GM08714 (cell line): ENCODE measurements around the gene TOLLIP.

Experiments
- H3K4me3 ChIP-seq: fragments of 200-500 bp; sonication (Bioruptor generic); 2 replicates; pipeline ENCODE4 v1.5.1; 2014; ENCODE audit warnings: mild to moderate bottlenecking, low read length, inconsistent platforms
- ZNF274 ChIP-seq: IDR thresholded peaks from 2 replicates; pipeline ENCODE4 v1.6.1; 2012; ENCODE audit warnings: mild to moderate bottlenecking, low read depth, low read length

The TOLLIP gene

DNA sequence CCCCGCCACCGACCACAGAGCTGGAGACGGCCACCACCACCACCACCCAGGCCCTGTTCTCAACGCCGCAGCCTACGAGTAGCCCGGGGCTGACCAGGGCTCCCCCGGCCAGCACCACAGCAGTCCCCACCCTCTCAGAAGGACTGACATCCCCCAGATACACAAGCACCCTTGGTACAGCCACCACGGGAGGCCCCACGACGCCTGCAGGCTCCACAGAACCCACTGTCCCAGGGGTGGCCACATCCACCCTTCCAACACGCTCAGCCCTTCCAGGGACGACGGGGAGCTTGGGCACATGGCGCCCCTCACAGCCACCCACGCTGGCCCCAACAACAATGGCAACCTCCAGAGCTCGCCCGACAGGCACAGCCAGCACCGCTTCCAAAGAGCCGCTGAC, 67.7 kb downstream of the TOLLIP start:
- no peak for TF ChIP-seq ZNF274
- no peak overlapping the region for H3K4me3 ChIP-seq

GRCh38 chr11:1240771-1241170, 68.7 kb downstream of the TOLLIP start:
- no peak overlapping the region for H3K4me3 ChIP-seq
- TF ChIP-seq ZNF274, result no peak

DNA sequence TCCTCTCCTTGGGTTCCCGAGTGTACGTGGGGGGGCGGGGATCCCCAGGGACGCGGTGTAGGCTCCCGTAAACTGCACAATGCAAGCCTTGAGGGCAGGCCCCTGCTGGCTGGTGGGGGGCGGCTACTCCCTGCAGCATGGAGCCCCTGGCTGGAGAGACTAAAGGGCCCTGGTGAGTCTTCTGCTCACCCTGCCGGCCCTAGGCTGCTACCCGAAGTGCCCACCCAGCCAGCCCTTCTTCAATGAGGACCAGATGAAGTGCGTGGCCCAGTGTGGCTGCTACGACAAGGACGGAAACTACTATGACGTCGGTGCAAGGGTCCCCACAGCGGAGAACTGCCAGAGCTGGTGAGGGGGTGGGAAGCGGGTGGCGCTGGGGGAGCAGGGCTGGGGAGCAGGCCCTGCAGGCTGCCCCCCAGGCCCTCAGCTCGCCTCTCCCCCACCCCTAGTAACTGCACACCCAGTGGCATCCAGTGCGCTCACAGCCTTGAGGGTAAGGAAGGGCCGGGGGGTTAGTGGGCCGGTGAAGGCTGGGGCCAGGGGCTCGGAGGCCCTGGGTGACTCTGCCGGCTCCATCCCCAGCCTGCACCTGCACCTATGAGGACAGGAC, 69.7 kb downstream of the TOLLIP start:
- TF ChIP-seq ZNF274, result no peak
- no peak overlapping the region for H3K4me3 ChIP-seq

DNA sequence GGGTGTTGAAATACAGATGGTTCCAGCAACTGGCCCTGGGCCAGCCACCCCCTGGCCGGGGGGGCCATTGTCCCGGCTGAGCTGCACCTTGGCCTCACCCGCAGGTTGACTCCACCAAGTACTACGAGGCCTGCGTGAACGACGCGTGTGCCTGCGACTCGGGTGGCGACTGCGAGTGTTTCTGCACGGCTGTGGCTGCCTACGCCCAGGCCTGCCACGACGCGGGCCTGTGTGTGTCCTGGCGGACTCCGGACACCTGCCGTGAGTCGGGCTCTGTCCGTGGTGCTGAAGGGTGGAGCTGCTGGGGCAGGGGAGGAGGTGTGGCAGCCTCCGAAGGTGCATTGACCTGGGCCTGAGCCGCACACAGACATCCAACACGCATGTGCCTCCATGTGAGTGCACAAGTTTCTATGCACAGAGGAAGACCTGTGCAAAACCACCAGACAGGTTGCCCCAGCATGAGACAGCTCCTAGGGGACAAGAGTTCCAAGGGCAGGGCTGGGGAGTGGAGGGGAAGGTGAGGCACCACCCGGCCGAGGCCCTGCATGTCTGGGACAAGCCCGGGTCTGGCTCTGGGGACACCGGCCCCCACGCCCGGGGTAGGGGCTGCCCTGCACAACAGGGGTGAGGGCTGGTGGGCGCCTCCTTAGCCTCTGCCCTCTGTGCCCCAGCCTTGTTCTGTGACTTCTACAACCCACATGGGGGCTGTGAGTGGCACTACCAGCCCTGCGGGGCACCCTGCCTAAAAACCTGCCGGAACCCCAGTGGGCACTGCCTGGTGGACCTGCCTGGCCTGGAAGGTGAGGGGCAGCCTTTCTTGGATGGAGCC, 70.5 kb downstream of the TOLLIP start:
- no peak overlapping the region for H3K4me3 ChIP-seq
- no peak for TF ChIP-seq ZNF274

DNA sequence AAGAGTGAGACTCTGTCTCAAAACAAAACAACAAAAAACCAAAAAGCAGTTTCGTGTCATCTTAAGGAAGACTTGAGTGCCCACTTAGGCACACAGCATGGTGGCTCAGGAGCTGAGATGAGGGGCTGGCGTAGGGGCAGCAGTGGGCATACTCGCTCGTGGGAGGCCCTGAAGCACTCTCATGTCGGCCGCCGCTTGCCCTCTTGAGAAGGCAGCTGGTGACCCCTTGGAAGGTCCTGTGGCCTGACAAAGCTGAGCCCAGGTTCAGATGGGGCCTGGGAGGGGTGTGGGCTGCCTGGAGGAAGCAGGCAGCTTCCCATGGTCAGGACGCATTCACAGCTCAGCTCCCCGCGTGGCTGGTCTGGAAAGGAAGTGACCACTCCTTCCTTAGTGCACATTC, 71.6 kb downstream of the TOLLIP start:
- H3K4me3 ChIP-seq, result no peak overlapping the region
- TF ChIP-seq ZNF274, result no peak

- TF ChIP-seq ZNF274, result no peak
- no peak overlapping the region for H3K4me3 ChIP-seq
Measured at GRCh38 chr11:1237128-1237580, 72.3 kb downstream of the TOLLIP start.

DNA sequence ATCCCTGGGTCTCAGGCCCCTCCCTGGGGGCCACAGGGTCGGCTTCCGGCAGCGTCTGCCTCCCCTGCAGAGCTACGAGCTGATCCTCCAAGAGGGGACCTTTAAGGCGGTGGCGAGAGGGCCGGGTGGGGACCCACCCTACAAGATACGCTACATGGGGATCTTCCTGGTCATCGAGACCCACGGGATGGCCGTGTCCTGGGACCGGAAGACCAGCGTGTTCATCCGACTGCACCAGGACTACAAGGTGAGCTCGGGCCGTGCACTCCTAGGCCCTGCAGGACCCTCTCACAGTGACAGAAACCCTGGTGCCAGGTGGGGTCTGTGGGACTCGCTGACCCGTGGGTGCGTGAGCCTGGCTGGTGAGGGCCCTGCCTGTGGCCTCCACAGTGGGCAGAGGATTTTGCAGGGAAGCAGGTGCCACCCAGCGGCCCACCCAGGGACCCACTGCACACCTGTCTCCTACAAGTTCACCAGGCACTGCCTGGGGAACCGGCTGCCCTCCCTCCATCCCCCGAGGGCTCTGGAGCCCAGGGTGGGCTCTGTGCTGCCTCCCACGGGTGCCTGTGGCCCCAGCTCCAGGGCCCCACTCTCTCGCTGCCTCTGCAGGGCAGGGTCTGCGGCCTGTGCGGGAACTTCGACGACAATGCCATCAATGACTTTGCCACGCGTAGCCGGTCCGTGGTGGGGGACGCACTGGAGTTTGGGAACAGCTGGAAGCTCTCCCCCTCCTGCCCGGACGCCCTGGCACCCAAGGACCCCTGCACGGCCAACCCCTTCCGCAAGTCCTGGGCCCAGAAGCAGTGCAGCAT, 72.9 kb downstream of the TOLLIP start:
- no peak overlapping the region for H3K4me3 ChIP-seq
- no peak for TF ChIP-seq ZNF274

DNA sequence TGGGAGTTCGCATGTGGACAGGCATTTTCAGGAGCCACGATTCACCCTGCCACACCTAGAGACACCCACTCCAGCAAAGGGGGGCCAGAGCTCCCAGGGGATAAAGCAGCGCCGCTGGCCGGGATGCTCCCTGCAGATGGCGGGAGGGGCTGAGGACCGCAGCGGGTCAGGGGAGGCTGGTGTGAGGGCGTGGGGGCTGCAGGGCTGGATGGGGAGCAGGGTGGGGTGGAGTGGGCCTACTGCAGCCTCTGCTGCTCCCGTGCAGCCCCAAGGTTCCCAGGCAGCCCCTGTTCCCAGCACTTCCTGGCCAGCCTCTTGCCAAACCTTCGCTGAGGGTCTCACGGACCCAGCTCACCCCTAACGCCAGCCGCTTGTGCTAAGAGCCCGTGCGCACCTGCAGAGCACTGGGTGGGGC, 73.5 kb downstream of the TOLLIP start:
- H3K4me3 ChIP-seq, result no peak overlapping the region
- TF ChIP-seq ZNF274, result no peak

- H3K4me3 ChIP-seq, result no peak overlapping the region
Measured at GRCh38 chr11:1235306-1235900, 74.0 kb downstream of the TOLLIP start.

DNA sequence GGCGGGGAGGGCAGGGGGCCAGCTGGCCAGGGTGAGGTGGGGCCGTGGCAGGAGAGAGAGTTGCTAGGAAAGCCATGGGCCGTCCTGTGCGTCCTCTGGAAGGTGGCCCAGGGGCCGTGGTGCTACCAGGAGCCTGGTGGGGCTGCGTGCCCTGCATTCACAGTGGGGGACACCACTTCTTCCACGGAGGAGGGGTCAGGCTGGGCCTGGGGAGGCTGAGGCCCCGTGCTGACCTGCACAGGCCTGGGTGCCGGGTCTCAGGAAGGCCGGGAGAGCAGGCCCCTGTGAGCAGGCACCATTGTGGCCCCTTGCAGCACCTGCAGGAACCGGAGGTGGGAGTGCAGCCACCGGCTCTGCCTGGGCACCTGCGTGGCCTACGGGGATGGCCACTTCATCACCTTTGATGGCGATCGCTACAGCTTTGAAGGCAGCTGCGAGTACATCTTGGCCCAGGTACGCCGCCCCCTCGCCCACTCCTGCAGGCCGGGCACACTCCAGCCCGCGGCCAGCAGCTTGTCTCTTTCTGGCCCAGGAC, 74.6 kb downstream of the TOLLIP start:
- no peak overlapping the region for H3K4me3 ChIP-seq
- TF ChIP-seq ZNF274, result no peak

More at GRCh38 chr11:1235306-1235900, 74.0 kb downstream of the TOLLIP start:
- TF ChIP-seq ZNF274, result no peak

- H3K4me3 ChIP-seq, result no peak overlapping the region
- no peak for TF ChIP-seq ZNF274
Measured at GRCh38 chr11:1234054-1234720, 75.2 kb downstream of the TOLLIP start.

GRCh38 chr11:1233351-1234053, 75.9 kb downstream of the TOLLIP start:
- H3K4me3 ChIP-seq, result no peak overlapping the region
- TF ChIP-seq ZNF274, result no peak

DNA sequence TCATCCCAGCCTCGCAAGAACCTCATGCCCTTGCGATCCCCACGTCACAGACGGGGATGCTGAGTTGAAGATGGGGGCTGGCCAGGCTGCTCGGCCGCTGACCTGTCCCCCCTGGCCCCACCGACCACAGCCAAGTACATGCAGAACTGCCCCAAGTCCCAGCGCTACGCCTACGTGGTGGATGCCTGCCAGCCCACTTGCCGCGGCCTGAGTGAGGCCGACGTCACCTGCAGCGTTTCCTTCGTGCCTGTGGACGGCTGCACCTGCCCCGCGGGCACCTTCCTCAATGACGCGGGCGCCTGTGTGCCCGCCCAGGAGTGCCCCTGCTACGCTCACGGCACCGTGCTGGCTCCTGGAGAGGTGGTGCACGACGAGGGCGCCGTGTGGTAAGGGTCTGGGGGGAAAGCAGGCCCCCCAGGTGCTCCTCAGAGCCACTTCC, 76.5 kb downstream of the TOLLIP start:
- H3K4me3 ChIP-seq, result no peak overlapping the region
- no peak for TF ChIP-seq ZNF274
